ENCODE data around the gene PLPPR2. TPM values are rescaled to one million over a fixed set of nuclear protein-coding genes. Genes with fewer than 3 reads are reported as not detected.
A peak's percentile ranks its signal among the peaks of the same experiment; 100 is the strongest.
"Not testable (repeated sequence)": the region's sequence is repeated elsewhere in the genome, so short reads cannot be mapped to it uniquely, and the experiment has no call there.

The PLPPR2 gene
- total RNA-seq: 1.8 and 6.0 TPM in 2 replicates

GRCh38 chr19:11355160-11356073 lies at the start of gene PLPPR2:
TSS of gene PLPPR2 (plus strand) at chr19:11355432. CDS start at chr19:11357674, 2,242 bp downstream.
- H3K27me3 ChIP-seq (ENCODE audit: control insufficient read depth, insufficient read depth, low read length): no peaks in the 10 kb centered on the region
- peak within 1 kb of the TSS; percentile 46 for H3K4me3 ChIP-seq (ENCODE audit: low read depth, low read length)
- H3K36me3 ChIP-seq (ENCODE audit: control insufficient read depth, insufficient read depth, low read length): no peaks in the 10 kb centered on the region
- no peak for FAIRE-seq
- peak; percentile 71 for DNase-seq (ENCODE audit: low read depth)
- TF ChIP-seq CTCF (IDR thresholded peaks at IDR 0.05; ENCODE audit: insufficient read depth, low read length, severe bottlenecking): no peak

GRCh38 chr19:11306337-11306736 lies 48.9 kb upstream of the PLPPR2 start:
- no peaks in the 10 kb centered on the region for H3K36me3 ChIP-seq (ENCODE audit: control insufficient read depth, insufficient read depth, low read length)
- no peak overlapping the region for H3K4me3 ChIP-seq (ENCODE audit: low read depth, low read length)
- TF ChIP-seq CTCF (IDR thresholded peaks at IDR 0.05; ENCODE audit: insufficient read depth, low read length, severe bottlenecking): no peak
- DNase-seq (ENCODE audit: low read depth): no peak
- FAIRE-seq: no peak
- no peaks in the 10 kb centered on the region for H3K27me3 ChIP-seq (ENCODE audit: control insufficient read depth, insufficient read depth, low read length)

- not testable (repeated sequence) for H3K4me3 ChIP-seq (ENCODE audit: low read depth, low read length); H3K27me3 ChIP-seq (ENCODE audit: control insufficient read depth, insufficient read depth, low read length); FAIRE-seq; H3K36me3 ChIP-seq (ENCODE audit: control insufficient read depth, insufficient read depth, low read length); DNase-seq (ENCODE audit: low read depth)
Observed at GRCh38 chr19:11320278-11320995, 34.8 kb upstream of the PLPPR2 start.

- peak; percentile 44 for TF ChIP-seq CTCF (IDR thresholded peaks at IDR 0.05; ENCODE audit: insufficient read depth, low read length, severe bottlenecking)
- DNase-seq (ENCODE audit: low read depth) (no peak), FAIRE-seq (no peak)
- Histone ChIP-seq H3K27me3 (ENCODE audit: control insufficient read depth, insufficient read depth, low read length) (no peaks in the 10 kb centered on the region), H3K36me3 (ENCODE audit: control insufficient read depth, insufficient read depth, low read length) (no peaks in the 10 kb centered on the region), H3K4me3 (ENCODE audit: low read depth, low read length) (no peak overlapping the region)
Observed at GRCh38 chr19:11321191-11322126, 33.8 kb upstream of the PLPPR2 start.

GRCh38 chr19:11322269-11323024 lies 32.8 kb upstream of the PLPPR2 start:
- FAIRE-seq: no peak
- no peaks in the 10 kb centered on the region for H3K27me3 ChIP-seq (ENCODE audit: control insufficient read depth, insufficient read depth, low read length)
- no peak for TF ChIP-seq CTCF (IDR thresholded peaks at IDR 0.05; ENCODE audit: insufficient read depth, low read length, severe bottlenecking)

More at GRCh38 chr19:11322269-11323024, 32.8 kb upstream of the PLPPR2 start:
- Histone ChIP-seq H3K4me3 (ENCODE audit: low read depth, low read length) (no peak overlapping the region), H3K36me3 (ENCODE audit: control insufficient read depth, insufficient read depth, low read length) (no peaks in the 10 kb centered on the region)
- DNase-seq (ENCODE audit: low read depth): no peak
